ENCODE measurements around the gene MYL11.
"Not testable (repeated sequence)": the region's sequence is repeated elsewhere in the genome, so short reads cannot be mapped to it uniquely, and the experiment has no call there.

MYL11 gene

GRCh38 chr16:30340621-30341020 lies 34.0 kb upstream of the MYL11 start:
- Histone ChIP-seq H3K9me2 (replicated peaks; ENCODE audit: insufficient read depth, low read length) (no peaks in the 10 kb centered on the region), H3K36me3 (ENCODE audit: low read length) (no peaks in the 10 kb centered on the region), H3F3A (ENCODE audit: insufficient read depth) (peaks cover 26% of the 10 kb centered on the region), H3K79me2 (ENCODE audit: insufficient read depth, low read length) (peaks cover 26% of the 10 kb centered on the region), H3K27me3 (ENCODE audit: low read length) (no peaks in the 10 kb centered on the region), H3K9me3 (ENCODE audit: insufficient read depth, low read length) (no peaks in the 10 kb centered on the region), H3K4me2 (ENCODE audit: low read depth, low read length, poor library complexity, severe bottlenecking) (no peak overlapping the region), H3K4me3 (ENCODE audit: insufficient read depth, low read length, poor library complexity, severe bottlenecking) (no peak overlapping the region), H3K27ac (ENCODE audit: low read depth, low read length) (0 out of 2 replicates have a peak overlapping the region, but pooled peaks have one; percentile 16), H4K20me1 (ENCODE audit: low read depth, low read length) (no peaks in the 10 kb centered on the region), H3K9ac (ENCODE audit: low read length) (no peak overlapping the region), H2AFZ (ENCODE audit: low read depth, low read length, severe bottlenecking) (no peak overlapping the region)
- TF ChIP-seq CTCF (IDR thresholded peaks at IDR 0.05; ENCODE audit: insufficient read depth, low read length, poor library complexity, severe bottlenecking): no peak
- TF ChIP-seq EZH2phosphoT487 (conservative IDR thresholded peaks at IDR 0.05; ENCODE audit: low read length): no peak

GRCh38 chr16:30341971-30342370 lies 32.6 kb upstream of the MYL11 start:
- H3K9me2 ChIP-seq (replicated peaks; ENCODE audit: insufficient read depth, low read length); H4K20me1 ChIP-seq (ENCODE audit: low read depth, low read length); H3K9me3 ChIP-seq (ENCODE audit: insufficient read depth, low read length); H3K36me3 ChIP-seq (ENCODE audit: low read length); H3K27me3 ChIP-seq (ENCODE audit: low read length); H2AFZ ChIP-seq (ENCODE audit: low read depth, low read length, severe bottlenecking): not testable (repeated sequence)
- H3K27ac ChIP-seq (ENCODE audit: low read depth, low read length): peak overlapping the region; percentile 88
- H3K4me2 ChIP-seq (ENCODE audit: low read depth, low read length, poor library complexity, severe bottlenecking): peak overlapping the region; percentile 89
- H3K9ac ChIP-seq (ENCODE audit: low read length): peak overlapping the region; percentile 74
- H3K4me3 ChIP-seq (ENCODE audit: insufficient read depth, low read length, poor library complexity, severe bottlenecking): peak overlapping the region; percentile 81
- H3K79me2 ChIP-seq (ENCODE audit: insufficient read depth, low read length): peaks cover 26% of the 10 kb centered on the region
- peaks cover 33% of the 10 kb centered on the region for H3F3A ChIP-seq (ENCODE audit: insufficient read depth)
- TF ChIP-seq CTCF (IDR thresholded peaks at IDR 0.05; ENCODE audit: insufficient read depth, low read length, poor library complexity, severe bottlenecking): peak; percentile 38

GRCh38 chr16:30342751-30343490 lies 31.7 kb upstream of the MYL11 start:
- Histone ChIP-seq H3K79me2 (ENCODE audit: insufficient read depth, low read length) (peaks cover 26% of the 10 kb centered on the region), H3F3A (ENCODE audit: insufficient read depth) (peaks cover 33% of the 10 kb centered on the region), H3K4me2 (ENCODE audit: low read depth, low read length, poor library complexity, severe bottlenecking) (peak overlapping the region; percentile 89), H3K27me3 (ENCODE audit: low read length) (no peaks in the 10 kb centered on the region), H3K4me3 (ENCODE audit: insufficient read depth, low read length, poor library complexity, severe bottlenecking) (peak overlapping the region; percentile 81), H3K36me3 (ENCODE audit: low read length) (no peaks in the 10 kb centered on the region), H3K9me3 (ENCODE audit: insufficient read depth, low read length) (no peaks in the 10 kb centered on the region), H2AFZ (ENCODE audit: low read depth, low read length, severe bottlenecking) (no peak overlapping the region), H3K27ac (ENCODE audit: low read depth, low read length) (peak overlapping the region; percentile 88), H3K9me2 (replicated peaks; ENCODE audit: insufficient read depth, low read length) (no peaks in the 10 kb centered on the region), H3K9ac (ENCODE audit: low read length) (peak overlapping the region; percentile 74), H4K20me1 (ENCODE audit: low read depth, low read length) (no peaks in the 10 kb centered on the region)
- TF ChIP-seq CTCF (IDR thresholded peaks at IDR 0.05; ENCODE audit: insufficient read depth, low read length, poor library complexity, severe bottlenecking) (no peak), EZH2phosphoT487 (conservative IDR thresholded peaks at IDR 0.05; ENCODE audit: low read length) (no peak)

GRCh38 chr16:30343491-30343820 lies 31.1 kb upstream of the MYL11 start:
- H4K20me1 ChIP-seq (ENCODE audit: low read depth, low read length); H2AFZ ChIP-seq (ENCODE audit: low read depth, low read length, severe bottlenecking); H3K9me2 ChIP-seq (replicated peaks; ENCODE audit: insufficient read depth, low read length); H3K27me3 ChIP-seq (ENCODE audit: low read length); H3K9me3 ChIP-seq (ENCODE audit: insufficient read depth, low read length); H3K36me3 ChIP-seq (ENCODE audit: low read length): not testable (repeated sequence)
- Histone ChIP-seq H3K9ac (ENCODE audit: low read length) (peak overlapping the region; percentile 74), H3K4me2 (ENCODE audit: low read depth, low read length, poor library complexity, severe bottlenecking) (peak overlapping the region; percentile 89), H3F3A (ENCODE audit: insufficient read depth) (peaks cover 33% of the 10 kb centered on the region), H3K79me2 (ENCODE audit: insufficient read depth, low read length) (peaks cover 26% of the 10 kb centered on the region), H3K27ac (ENCODE audit: low read depth, low read length) (peak overlapping the region; percentile 88), H3K4me3 (ENCODE audit: insufficient read depth, low read length, poor library complexity, severe bottlenecking) (peak overlapping the region; percentile 81)
